Measurements from ENCODE around the gene OR4E2. TPM values are rescaled to one million over a fixed set of nuclear protein-coding genes. Genes with fewer than 3 reads are reported as not detected.
"Not testable (repeated sequence)": the region's sequence is repeated elsewhere in the genome, so short reads cannot be mapped to it uniquely, and the experiment has no call there.

OR4E2 gene, protein sequence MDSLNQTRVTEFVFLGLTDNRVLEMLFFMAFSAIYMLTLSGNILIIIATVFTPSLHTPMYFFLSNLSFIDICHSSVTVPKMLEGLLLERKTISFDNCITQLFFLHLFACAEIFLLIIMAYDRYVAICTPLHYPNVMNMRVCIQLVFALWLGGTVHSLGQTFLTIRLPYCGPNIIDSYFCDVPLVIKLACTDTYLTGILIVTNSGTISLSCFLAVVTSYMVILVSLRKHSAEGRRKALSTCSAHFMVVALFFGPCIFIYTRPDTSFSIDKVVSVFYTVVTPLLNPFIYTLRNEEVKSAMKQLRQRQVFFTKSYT
- not detected in 2 replicates for total RNA-seq

DNA sequence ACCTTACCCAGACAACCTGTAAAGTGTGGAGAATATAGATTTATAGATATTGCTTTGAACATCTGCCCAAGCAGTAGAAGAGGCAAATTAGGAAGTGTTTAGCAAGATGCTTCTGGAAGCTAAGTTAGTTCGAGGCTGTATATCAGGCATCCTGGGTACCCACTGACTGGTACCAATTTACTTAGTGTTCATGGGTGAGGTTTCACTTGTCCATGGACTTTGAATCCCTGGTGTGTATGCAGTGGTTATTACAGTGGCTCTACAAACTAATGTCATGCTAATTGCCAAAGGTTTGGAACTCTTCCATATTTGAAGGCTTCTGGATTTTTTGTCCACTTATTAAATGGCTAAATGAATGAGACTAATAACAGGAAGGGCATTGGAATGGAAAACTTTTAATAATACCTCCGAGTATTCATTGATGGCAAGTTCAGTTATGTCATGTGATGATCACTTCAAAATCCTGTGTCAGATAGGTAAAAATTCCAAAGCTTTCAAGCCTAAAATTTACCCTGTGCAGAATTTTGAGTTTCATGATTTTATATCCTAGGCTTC, at the start of gene OR4E2:
Gene OR4E2 (plus strand): TSS at position 505 of the 555 bp plus-strand sequence. CDS start 11,248 bp downstream, outside the sequence.
- no peak for DNase-seq (ENCODE audit: extremely low read depth, low read depth, low spot score)

DNA sequence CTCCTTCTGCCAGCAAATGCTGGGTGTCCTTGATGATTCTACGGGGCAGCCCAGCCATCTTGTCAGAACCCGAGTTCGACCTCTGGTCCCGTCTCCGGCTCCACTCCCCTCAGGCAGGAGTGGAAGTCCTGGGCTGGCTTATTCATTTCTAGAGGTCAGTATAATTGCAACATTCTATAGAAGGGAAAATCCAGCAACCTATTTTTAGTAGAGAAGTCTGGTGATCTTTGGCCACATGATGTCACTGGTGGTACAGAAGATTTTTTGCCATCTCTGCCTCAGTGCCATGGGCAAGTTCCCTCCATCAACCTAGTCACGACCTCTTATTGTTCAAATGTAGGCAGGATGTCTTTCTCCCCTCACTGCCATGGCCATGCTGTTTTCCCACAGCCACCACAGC, 41.3 kb upstream of the OR4E2 start:
- no peak for DNase-seq (ENCODE audit: extremely low read depth, low read depth, low spot score)

DNA sequence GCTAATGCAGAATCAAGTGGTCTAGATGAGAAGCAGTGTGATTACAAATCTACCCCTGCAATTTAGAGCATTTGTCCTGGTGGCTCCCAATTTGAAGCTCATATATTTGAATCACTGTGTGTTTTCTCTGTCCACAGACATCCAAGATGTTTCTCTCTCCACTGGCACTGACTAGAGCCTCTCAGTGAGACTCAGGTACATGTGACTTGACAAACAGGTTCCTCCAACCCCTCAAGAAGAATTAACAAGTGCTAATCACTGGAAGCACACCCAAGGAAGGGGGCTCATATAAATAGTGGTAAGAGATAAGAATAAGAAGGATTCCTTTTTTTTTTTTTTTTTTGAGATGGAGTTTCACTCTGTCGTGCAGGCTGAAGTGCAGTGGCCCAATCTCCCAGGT, 39.4 kb upstream of the OR4E2 start:
- DNase-seq (ENCODE audit: extremely low read depth, low read depth, low spot score) = no peak

DNA sequence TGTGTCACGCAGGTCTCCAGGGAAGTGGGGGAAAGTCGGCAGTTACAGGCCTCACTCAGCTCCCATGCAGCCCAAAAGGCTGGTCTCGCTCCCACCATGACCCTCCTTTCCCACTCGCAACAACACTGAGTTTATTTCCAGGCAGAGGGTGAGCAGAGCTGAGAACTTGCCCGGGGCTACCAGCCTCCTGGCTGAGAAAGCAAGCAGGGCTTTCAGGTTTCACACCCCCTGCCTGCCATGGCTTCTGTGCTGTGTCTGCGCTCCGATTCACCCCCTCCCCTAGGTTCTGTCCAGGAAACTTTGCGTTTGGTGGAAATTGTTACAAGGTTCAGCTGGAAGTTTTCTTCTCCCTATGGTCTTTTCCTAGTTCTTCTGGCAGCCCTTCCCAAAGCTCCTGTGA, 36.0 kb upstream of the OR4E2 start:
- DNase-seq (ENCODE audit: extremely low read depth, low read depth, low spot score) = no peak

DNA sequence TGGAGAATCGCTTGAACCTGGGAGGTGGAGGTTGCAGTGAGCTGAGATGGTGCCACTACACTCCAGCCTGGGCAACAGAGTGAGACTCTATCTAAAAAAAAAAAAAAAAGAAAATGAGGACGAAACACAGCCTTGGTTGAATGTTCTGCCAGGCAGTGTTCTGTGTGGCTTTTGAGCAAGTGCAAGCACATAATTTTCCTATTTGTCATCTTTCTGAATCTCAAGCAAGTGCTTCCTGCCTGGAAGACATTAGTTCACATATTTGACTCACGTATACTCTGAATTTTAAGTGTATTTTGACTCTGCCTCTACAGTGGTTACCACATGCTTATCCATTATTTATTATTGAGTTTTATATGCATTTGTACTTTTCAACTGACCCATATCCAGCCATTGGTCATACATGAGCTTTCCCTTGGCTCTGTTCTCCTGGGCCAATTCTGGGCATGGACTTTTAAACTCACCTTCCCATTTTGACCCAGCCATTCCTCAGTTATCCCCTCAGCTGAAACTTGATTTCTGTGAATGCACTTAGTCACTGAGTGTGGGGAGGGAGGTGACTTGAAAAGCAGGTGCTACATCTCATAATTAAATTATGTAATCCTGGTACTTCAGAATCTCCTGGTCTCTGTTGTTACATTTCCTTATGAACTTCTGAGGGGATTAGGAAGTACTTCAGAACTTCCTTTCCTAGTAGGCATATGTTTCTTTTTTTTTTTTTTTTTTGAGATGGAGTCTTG, 27.0 kb upstream of the OR4E2 start:
- no peak for DNase-seq (ENCODE audit: extremely low read depth, low read depth, low spot score)

DNA sequence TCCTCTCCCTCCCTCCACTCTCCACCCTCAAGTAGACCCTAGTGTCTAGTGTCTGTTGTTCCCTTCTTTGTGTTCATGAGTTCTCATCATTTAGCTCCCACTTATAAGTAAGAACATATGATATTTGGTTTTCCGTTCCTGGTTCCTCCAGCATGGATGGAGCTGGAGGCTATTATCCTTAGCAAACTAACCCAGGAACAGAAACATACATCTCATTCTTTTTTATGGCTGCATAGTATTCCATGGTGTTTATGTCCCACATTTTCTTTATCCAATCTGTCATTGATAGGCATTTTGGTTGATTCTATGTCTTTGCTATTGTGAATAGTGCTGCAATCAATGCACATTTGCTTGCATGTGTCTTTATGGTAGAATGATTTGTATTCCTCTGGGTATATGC, 23.1 kb upstream of the OR4E2 start:
- DNase-seq (ENCODE audit: extremely low read depth, low read depth, low spot score) = not testable (repeated sequence)

DNA sequence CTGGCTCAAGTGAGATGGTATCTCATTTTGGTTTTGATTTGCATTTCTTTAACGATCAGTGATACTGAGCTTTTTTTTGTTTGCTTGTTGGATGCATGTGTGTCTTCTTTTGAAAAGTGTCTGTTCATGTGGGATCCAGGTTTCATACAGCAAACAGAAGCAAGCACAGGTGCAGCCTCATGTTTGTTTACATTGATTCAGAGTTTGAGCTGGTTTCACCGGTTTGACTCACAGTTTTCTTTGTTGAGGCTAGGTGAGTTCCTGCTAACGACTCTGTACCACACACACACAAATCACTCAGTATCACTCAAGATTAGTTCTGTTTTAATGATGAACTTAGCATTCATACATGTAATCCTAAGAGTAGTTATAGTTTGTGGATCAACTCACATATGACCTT, 22.6 kb upstream of the OR4E2 start:
- DNase-seq (ENCODE audit: extremely low read depth, low read depth, low spot score) = no peak

DNA sequence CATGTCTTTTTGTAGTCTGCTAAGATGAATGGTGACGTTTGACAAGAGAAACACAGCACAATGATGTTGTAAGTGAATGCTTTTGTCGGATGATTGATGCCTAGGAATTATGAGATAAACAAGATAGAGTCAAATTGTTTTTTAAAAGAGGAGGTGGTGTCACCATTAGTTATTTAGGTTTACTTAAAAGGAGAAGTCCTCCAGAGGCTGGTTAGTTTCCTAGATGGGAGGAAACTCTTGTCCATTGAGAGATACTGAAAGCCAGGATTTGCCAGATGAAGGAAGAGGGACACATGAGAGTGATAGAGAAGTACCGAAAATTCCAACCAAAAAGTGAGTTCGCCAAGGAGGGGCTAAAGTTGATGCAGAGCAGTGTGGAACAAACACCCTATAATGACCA, 18.8 kb upstream of the OR4E2 start, which contains the start of gene OR10G2:
Gene OR10G2 (minus strand): TSS at position 101 of the 400 bp plus-strand sequence. CDS start 98 bp downstream, at position 3.
- no peak for DNase-seq (ENCODE audit: extremely low read depth, low read depth, low spot score)

DNA sequence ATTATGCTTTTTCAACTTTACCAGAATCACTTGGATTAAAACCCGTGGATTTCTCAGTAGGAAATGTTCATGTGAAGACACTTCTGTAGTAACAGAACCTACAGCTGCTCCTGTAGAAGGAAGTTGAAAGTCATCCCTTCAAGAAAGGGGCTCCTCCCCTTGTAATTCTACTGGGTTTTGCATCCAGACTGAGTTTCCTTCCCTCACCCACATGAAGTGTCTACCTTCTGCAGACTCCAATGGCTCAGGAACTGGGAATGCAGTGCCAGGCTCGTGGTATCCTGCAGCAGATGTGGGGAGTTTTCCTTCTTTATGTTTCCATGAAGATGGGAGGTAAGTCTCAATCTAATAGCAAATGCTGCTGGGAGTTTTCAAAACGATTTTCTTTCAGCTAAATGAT, 11.0 kb upstream of the OR4E2 start:
- no peak for DNase-seq (ENCODE audit: extremely low read depth, low read depth, low spot score)

DNA sequence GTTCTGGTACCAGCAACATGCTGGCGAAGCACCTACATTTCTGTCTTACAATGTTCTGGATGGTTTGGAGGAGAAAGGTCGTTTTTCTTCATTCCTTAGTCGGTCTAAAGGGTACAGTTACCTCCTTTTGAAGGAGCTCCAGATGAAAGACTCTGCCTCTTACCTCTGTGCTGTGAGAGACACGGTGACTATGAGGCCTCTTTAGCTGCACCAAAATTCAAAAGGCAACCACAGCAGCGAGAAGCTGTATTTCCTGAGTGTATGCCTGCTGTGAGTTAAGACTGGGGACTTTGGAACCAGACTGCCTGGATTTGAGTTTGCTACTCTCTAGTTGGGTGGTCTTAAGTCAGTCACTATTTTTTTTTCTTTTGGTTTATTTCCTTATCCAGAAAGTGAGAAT, 10.2 kb upstream of the OR4E2 start:
- no peak for DNase-seq (ENCODE audit: extremely low read depth, low read depth, low spot score)

DNA sequence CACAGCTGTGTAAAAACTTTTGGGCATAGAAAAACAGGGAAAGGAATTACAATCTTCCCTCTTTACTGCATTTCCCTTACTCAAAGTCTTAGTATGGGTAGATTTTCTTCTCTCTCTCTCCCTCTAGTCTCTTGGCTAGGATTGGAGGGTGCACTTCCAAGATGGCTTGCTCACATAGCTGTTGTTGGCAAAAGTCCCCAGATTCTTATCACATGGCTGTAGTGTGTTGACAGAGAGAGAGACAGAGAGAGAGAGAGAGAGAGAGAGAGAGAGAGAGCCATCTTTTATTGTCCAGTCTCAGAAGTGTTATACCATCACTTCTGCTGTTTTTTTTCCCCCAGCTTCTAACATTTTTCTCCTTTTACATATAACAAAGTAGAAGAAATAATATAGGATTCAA, 6.3 kb upstream of the OR4E2 start:
- no peak for DNase-seq (ENCODE audit: extremely low read depth, low read depth, low spot score)

DNA sequence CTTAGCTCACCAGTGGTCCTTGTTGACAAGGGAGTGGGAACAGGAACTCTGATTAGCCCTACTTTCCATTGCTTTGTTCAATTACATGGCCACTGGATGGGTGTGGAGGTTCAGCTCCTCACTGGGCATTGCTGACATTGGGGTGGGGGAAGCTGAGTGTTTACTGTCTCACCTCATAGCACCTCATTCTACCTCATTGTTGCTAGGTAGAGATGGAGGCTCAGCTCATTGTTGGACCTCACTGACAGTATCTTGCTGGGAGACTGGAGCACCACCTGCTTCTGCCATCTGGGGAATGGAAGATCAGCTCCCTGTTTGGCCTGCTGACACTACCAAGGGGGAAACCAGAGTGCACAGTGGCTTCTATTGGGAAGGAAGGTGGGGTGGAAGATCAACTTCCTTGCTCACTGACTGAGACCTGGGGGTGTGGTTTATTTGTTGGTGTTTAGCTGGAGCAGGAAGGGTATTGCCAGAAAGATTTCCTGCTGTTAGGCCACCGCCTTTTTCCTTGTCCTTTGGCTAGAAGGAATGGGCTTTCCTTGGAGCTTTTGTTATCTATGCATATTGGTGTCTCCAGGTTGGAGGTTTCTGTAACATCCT, 1.3 kb upstream of the OR4E2 start:
- no peak for DNase-seq (ENCODE audit: extremely low read depth, low read depth, low spot score)

DNA sequence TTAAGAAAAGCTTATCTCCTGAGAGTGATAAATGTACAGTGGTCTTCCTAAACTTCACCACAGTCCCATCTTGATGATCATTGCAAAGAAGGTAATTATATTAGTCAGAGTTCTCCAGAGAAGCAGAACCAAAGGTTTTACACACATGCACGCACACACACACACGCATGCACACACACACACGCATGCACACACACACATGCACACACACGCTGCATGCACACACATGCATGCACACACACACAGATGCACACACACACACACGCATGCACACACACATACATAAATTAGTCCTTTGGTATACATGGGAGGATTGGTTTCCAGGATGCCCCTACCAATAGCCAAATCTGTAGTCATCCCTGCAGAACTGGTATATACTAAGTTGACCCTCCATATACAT, 580 bp downstream of the OR4E2 start:
- no peak for DNase-seq (ENCODE audit: extremely low read depth, low read depth, low spot score)

DNA sequence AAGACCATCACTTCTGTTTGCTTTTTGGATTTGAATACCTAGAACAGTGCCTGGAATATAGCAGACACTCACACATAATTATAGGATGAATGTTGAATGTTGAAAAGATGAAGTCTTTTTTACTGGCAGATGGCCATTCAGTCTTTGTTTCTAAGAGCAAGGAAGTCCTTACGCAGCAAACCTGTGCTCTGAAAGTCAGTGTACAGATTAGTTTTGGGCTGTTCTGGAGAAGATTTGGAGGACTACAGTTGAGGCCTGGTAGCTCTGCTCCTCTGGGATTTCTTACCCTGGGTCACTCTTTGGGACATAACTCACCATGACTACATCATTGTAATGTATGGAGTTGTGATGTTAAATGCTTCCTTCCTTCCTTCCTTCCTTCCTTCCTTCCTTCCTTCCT, 3.3 kb downstream of the OR4E2 start:
- no peak for DNase-seq (ENCODE audit: extremely low read depth, low read depth, low spot score)

DNA sequence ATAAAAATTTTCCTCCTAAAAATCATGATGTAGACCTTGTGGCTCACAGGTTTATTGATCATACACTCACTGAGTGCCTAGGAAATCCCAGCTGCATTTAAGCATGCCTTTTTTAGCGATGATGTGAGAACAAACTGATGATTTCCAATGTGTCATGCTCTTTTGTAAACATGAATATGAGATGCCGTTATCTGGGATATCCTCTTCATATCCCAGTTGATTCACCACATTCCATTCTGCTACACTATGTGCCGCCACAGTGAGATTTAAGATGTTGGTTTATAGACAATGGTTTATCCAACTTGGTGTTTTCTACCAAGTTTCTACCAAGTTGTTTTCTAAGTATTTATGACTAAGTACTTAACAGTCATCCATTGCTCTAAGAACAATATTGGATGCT, 14.7 kb downstream of the OR4E2 start:
- peak; percentile 27 for DNase-seq (ENCODE audit: extremely low read depth, low read depth, low spot score)

DNA sequence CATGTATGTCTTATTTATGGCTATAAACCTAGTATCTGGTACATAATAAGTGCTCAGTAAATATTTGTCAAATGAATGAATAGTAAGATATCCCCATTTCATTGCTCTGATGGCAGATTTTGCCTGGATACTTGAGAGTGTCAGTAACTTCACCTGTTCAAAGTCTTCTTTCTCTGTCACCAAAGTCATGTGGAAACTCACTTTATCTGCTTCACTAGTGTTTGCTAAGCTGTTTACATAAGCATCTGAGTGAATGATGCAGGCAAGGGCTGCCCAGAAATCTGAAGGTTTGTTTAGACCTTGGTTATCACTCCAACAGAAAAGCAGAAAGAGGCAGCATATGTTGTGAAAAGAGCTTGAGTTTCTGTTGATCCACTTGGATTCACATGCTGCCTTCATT, 15.6 kb downstream of the OR4E2 start:
- DNase-seq (ENCODE audit: extremely low read depth, low read depth, low spot score) = no peak

DNA sequence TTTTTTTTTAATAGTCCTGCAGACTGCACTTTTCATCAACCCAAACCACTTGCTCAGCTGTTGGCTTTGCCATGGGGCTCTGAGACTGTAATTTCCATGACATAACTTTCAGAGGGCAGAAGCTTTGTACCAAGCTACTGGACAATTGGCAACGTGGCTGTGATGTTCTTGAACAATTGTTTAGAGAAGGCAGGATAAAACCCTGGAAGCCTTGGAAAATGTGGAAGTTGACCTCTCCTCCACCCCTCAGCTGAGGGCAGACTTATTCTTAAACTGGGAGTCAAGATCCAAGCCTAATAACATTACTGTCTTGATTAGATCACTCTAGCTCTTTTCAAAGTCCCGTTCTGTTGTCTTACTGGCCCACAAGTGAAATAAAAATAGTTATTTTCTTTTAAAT, 17.7 kb downstream of the OR4E2 start:
- DNase-seq (ENCODE audit: extremely low read depth, low read depth, low spot score) = no peak

DNA sequence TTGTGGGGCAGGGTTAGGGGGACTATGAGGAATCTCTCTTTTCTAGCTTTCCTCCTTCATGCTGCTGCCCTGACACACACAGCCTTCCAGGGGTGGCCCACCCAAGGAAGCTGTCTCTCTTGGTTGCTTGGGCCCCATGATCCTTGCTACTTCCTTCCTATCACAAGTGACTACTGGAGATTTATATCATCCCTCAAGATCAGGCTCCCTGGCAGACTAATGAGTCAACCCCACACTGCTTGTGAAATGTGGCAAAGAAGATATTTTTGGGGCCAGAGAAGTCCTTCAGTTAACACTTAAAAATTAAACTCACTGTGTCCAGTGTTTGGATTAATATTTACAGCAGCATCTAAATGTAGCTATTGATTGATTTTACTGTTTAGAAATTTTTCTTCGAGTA, 18.5 kb downstream of the OR4E2 start:
- DNase-seq (ENCODE audit: extremely low read depth, low read depth, low spot score) = no peak

DNA sequence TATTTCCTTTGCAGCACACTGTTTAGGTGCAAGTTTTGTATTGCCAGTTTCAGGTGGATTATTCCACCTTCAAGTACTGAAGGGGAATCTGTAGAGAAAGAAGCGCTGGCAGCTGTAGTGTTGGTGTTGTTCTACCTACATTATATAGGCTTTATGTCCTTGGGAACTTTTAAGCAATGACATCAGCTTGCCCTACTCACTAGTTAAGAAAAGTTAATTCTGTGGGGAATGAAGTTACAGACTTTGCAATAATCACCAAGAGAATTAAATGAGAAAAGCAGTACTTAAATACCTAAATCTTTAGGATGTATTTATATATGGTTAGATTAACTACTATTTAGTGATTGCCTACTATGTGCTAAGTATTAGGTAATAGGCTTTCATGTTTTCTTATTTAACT, 20.1 kb downstream of the OR4E2 start, which contains the start of gene OR4E1:
Gene OR4E1 (minus strand): TSS at position 101 of the 400 bp plus-strand sequence. CDS start 2,883 bp downstream, outside the sequence.
- DNase-seq (ENCODE audit: extremely low read depth, low read depth, low spot score) = no peak

DNA sequence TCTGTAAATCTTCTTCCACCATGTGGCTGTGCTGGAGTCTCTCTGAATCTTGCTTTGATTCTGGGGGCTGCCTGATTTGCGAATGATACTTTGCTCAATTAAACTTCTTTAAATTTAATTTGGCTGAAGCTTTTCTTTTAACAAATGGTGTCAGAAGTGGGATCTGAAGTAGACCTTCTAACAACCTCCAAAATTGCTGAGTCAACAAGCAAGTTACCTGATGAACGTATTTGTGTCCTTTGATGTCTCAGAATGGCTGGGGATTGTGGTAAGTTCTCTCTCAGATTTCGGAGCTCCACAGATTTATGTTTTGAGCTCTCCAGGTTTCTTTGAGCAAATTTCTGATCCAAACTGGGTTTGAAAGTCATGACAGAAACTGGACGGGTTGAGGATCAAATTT, 21.9 kb downstream of the OR4E2 start:
- DNase-seq (ENCODE audit: extremely low read depth, low read depth, low spot score) = no peak

DNA sequence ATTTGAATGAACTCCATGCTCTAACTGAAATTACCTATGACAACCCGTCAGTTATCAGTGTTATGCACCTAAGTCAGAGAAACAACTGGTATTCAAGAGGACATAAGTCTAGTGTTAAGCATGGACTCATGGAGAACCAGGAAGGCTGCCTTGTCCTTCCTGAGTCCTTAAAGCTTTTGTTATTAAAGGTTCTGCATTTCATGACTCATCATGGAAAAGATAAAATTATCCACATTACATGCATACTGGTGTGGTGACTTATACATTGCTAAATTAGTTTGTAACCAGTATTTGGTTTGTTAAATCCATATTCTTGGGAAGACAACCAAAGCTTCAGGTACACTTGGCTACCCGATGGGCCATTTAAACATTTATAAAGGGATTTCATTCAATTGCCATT, 26.4 kb downstream of the OR4E2 start:
- peak; percentile 25 for DNase-seq (ENCODE audit: extremely low read depth, low read depth, low spot score)

All from glomerular endothelial cell (primary cell).